HepG2 (cell line): ENCODE results near the gene RNF10. TPM values are rescaled to one million over a fixed set of nuclear protein-coding genes. Genes with fewer than 3 reads are reported as not detected.

Source experiments
- ATF3 ChIP-seq: sonication (generic); formaldehyde crosslinking; IDR thresholded peaks from 2 replicates; pipeline ENCODE4 v1.4.0; 2020; ENCODE audit warnings: missing genetic modification reagents
- BRF2 ChIP-seq: sonication (generic); formaldehyde crosslinking; IDR thresholded peaks from 2 replicates; pipeline ENCODE4 v1.8.1; 2022; ENCODE audit warnings: mild to moderate bottlenecking, missing genetic modification reagents
- KIAA2018 ChIP-seq: sonication (generic); formaldehyde crosslinking; IDR thresholded peaks from 2 replicates; pipeline ENCODE4 v1.5.0; 2020; ENCODE audit warnings: mild to moderate bottlenecking, missing genetic modification reagents, borderline replicate concordance
- KLF9 ChIP-seq: IDR thresholded peaks from 2 replicates; pipeline ENCODE4 v1.6.1; 2016; ENCODE audit warnings: low read depth
- MLX ChIP-seq: IDR thresholded peaks from 2 replicates; pipeline ENCODE4 v1.6.1; 2016
- MLXIP ChIP-seq: sonication (generic); formaldehyde crosslinking; IDR thresholded peaks from 2 replicates; pipeline ENCODE4 v1.9.0; 2021; ENCODE audit warnings: missing genetic modification reagents, borderline replicate concordance
- PHB2 ChIP-seq: fragments of 450-650 bp; IDR thresholded peaks from 2 replicates; pipeline ENCODE4 v1.6.1; 2018; ENCODE audit not compliant: partially characterized antibody
- RBM22 ChIP-seq: fragments of 200-400 bp; formaldehyde crosslinking; optimal IDR thresholded peaks from 2 replicates; pipeline ENCODE3; 2017; ENCODE audit warnings: mild to moderate bottlenecking, low read length, moderate library complexity
- RELA ChIP-seq: sonication (generic); formaldehyde crosslinking; IDR thresholded peaks from 2 replicates; pipeline ENCODE4 v1.4.0; 2020; ENCODE audit warnings: missing genetic modification reagents
- SNRNP70 ChIP-seq: fragments of 200-400 bp; formaldehyde crosslinking; IDR thresholded peaks from 2 replicates; pipeline ENCODE4 v1.6.1; 2017; ENCODE audit warnings: mild to moderate bottlenecking, low read depth, low read length, moderate library complexity
- ZNF414 ChIP-seq: sonication (generic); formaldehyde crosslinking; IDR thresholded peaks from 2 replicates; pipeline ENCODE4 v1.5.0; 2020; ENCODE audit warnings: missing genetic modification reagents
- ZNF614 ChIP-seq: IDR thresholded peaks from 2 replicates; pipeline ENCODE4 v1.6.1; 2018; ENCODE audit warnings: missing biosample characterization, missing genetic modification reagents, inconsistent platforms, borderline replicate concordance
- ZNF772 ChIP-seq: sonication (generic); formaldehyde crosslinking; IDR thresholded peaks from 2 replicates; pipeline ENCODE4 v1.5.0; 2020; ENCODE audit warnings: mild to moderate bottlenecking, missing genetic modification reagents
- ZSCAN20 ChIP-seq: sonication (generic); formaldehyde crosslinking; IDR thresholded peaks from 2 replicates; pipeline ENCODE4 v1.4.0; 2020; ENCODE audit warnings: missing genetic modification reagents, mild to moderate bottlenecking, borderline replicate concordance
- polyA plus RNA-seq, 8 experiments: library from polyadenylated mRNA; depleted of rRNA in 3 of 8; stranded (reverse) in 7 of 8; unstranded in 1 of 8; fragments of >200 nt; fragmentation: Illumina TruSeq in 4 of 8; extraction: Trizol in 4 of 8; gene quantifications; 2 replicates each; pipeline versions ENCODE4 v1.2.1 to v1.2.3, GENCODE V29; 2011 to 2016; ENCODE audit warnings: low read depth in 4 of 8, missing spikeins in 1 of 8, mixed read lengths in 1 of 8; ENCODE audit not compliant: insufficient read depth in 1 of 8
- total RNA-seq, 5 experiments: library from RNA; depleted of rRNA; stranded (reverse); fragments of >200 nt; fragmentation: Illumina TruSeq; extraction: Trizol; gene quantifications; 2 replicates each; pipeline ENCODE4 v1.2.3, GENCODE V29; 2016; ENCODE audit warnings: low read depth in 1 of 5

Gene RNF10
- total and polyA plus RNA-seq, 2 of the 13 experiments (the other 11 are each of a cell fraction or from before 2014, with no cell fraction given): 62.5 to 88.0 TPM

GRCh38 chr12:120528861-120529525 lies 5.2 kb upstream of the RNF10 start, which contains the start of gene COQ5 (continued):
- no peak for TF ChIP-seq KIAA2018 (CRISPR knock-in tag)
- peak; percentile 61; the same call in 1 of the 2 replicates for TF ChIP-seq ZNF614 (CRISPR knock-in tag)
- no peak; the same call in 1 of the 2 replicates for TF ChIP-seq ZSCAN20 (CRISPR knock-in tag)
- TF ChIP-seq ZNF772: 0 out of 2 replicates have a peak, but pooled peaks have one; percentile 58
- TF ChIP-seq RBM22: no peak
- TF ChIP-seq MLX: no peak
- peak; percentile 93 for TF ChIP-seq ATF3 (CRISPR knock-in tag)
- no peak for TF ChIP-seq SNRNP70
- no peak for TF ChIP-seq PHB2
- TF ChIP-seq MLXIP (CRISPR knock-in tag): no peak
- TF ChIP-seq KLF9: no peak
- peak; percentile 93 for TF ChIP-seq ZNF414 (CRISPR knock-in tag)
- TF ChIP-seq RELA (CRISPR knock-in tag): no peak
- no peak for TF ChIP-seq BRF2 (CRISPR knock-in tag)
